Hematopoietic multipotent progenitor cell treated with erythropoietin and hydrocortisone succinate and interleukin-3 and kit ligand, for 4 days (in vitro differentiated cells): ENCODE results near the gene ZNF157.
A peak's percentile ranks its signal among the peaks of the same experiment; 100 is the strongest.
"Not testable (repeated sequence)": the region's sequence is repeated elsewhere in the genome, so short reads cannot be mapped to it uniquely, and the experiment has no call there.

Experiments
- DNase-seq: peaks from one replicate; pipeline ENCODE4 v3.0.0-alpha.2; 2015

The ZNF157 gene

GRCh38 chrX:47370278-47370677 lies at the start of gene ZNF157:
Gene ZNF157 (plus strand): TSS chrX:47370578. CDS start chrX:47370669, 91 bp downstream.
- DNase-seq, result no peak

DNA sequence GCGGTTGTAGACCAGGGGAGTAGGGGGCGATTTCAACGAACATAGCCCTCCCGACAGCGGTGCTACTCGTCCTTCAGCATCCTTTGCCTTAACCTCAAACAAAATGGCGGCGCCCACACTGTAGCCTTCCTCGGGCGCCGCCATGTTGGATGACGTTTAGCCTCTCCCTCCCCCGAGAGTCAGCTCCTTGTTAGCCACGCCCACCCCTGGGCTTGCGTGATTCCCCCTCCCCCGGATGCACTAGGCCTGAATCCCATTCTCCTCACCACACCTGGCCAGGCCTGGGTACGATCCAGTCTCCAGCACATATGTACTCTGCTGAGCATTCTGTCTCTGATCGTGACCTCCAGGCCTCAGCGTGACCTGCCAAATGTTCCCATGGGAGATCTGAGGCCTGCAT lies 49.0 kb upstream of the ZNF157 start:
- no peak for DNase-seq

GRCh38 chrX:47321823-47322371 lies 48.5 kb upstream of the ZNF157 start:
- DNase-seq, result no peak

DNA sequence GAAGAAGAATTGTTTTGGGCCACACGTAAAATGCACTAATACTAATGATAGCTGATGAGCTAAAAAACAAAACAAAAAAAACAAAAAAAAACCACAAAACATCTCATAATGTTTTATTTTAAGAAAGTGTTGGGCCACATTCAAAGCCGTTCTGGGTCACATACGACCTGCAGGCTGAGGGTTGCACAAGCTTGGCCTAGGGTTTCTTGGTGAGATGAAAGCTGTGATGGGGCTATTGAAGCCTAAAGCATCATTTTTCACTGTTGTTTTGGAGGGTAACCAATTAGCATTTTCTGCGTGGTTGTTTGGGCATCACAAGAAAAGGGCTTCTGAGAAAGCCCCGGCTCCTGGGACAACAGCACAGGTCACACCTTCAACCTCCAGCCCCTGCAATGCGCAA lies 42.5 kb upstream of the ZNF157 start:
- no peak for DNase-seq

DNA sequence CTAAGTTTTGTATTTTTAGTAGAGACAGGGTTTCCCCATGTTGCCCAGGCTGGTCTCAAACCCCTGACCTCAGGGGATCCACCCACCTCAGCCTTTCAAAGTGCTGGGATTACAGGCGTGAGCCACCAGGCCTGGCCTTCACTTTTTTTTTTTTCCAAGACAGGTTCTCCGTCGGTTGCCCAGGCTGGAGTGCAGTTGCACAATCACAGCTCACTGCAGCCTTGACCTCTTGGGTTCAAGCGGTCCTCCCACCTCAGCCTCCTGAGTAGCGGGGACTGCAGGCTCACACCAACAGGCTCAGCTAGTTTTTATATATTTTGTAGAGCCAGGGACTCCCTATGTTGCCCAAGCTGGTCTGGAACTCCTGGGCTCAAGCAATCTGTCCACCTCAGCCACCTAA lies 37.6 kb upstream of the ZNF157 start:
- DNase-seq, result not testable (repeated sequence)

GRCh38 chrX:47351706-47352105 lies 18.7 kb upstream of the ZNF157 start:
- no peak for DNase-seq

GRCh38 chrX:47358387-47359065 lies 11.9 kb upstream of the ZNF157 start:
- peak; percentile 49 for DNase-seq

GRCh38 chrX:47360423-47361179 lies 9.8 kb upstream of the ZNF157 start:
- no peak for DNase-seq

DNA sequence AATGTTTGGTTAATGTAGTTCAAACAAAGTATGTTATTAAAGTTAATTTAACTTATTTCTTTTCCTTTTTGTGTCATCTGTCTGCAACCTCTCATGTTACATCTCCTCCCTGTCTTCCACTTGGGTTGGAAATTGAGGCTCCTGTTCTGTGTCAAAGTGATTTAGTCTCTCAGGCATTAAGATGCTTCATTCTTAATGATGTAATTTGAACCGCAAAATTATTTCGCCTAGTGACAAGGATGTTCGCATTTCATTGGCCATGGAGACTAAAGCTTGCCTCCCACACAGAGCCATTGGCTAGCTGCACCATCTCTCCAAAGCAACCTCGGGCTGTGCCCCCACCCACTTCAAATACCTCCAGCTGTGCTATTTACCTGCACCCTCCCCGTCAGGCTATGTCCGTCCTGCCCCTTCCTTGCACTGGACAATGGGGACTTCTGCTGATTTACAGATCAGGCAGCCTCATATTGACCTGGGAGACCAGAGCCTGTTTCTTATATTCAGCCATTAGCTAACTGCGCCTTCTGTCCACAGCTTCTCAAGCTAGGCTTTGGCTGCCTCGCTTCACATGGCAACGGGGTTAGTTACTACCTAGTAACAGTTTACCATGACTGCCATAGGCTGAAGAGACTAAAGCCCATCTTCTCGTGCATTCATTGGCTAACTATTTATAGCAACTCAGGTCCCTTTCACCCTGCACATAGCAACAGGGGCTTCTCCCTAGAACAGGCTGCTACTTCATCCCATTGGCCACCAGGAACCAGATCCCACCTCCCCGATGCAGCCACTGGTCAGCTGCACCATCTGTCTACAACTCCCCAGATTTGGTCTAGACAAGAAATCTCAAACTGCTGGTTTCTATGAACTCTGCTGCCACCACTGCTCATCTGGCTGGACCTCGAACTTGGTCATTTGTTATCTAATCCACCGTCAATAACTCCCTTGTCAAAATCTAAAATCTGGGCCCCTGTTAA lies 8.6 kb upstream of the ZNF157 start:
- DNase-seq, result peak; percentile 83

GRCh38 chrX:47366041-47366722 lies 4.2 kb upstream of the ZNF157 start:
- peak; percentile 86 for DNase-seq

DNA sequence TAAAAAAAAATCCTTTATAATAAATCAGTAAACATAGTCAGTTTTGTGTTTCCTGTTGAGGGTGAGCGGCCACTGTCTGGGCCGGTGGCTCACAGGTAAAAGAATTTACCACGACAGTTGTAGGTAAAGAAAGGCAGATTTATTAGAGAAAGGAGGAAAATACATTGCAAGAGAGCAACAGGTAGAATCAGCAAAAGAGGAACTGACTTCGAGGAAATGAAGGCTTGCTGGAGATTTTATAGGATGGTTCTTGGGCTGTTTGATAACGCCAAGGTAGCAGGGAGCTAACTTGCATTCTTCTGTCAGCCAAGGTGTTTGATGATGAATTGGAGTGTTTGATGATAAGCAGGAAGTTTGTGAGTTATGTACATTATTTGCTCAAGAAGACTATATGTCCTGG lies 2.8 kb downstream of the ZNF157 start:
- no peak for DNase-seq

DNA sequence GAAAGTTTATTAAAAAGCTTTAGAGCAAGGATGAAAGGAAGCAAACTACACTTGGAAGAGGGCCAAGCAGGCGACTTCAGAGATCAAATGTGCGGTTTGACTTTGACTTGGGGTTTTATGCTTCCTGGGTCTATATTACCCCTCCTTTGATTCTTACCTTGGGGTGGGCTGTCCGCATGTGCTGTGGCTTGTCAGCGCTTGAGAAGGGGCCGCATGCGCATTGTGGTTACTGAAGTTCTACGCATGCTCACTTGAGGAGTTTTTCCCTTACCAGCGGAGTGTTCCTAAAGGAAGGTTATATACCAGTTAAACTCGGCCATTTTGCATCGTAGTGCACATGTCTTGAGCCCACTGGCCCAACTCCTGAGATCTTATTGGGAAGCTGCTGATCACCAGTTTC lies 9.9 kb downstream of the ZNF157 start:
- DNase-seq, result peak; percentile 87

DNA sequence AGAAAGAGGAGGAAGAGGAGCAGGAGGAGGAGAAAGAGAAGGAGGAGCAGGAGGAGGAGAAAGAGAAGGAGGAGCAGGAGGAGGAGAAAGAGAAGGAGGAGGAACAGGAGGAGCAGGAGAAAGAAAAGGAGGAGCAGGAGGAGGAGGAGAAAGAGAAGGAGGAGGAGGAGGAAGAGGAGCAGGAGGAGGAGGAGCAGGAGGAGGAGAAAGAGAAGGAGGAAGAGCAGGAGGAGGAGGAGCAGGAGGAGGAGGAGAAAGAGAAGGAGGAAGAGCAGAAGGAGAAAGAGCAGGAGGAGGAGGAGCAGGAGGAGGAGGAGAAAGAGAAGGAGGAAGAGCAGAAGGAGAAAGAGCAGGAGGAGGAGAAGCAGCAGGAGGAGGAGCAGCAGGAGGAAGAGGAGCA lies 10.5 kb downstream of the ZNF157 start:
- not testable (repeated sequence) for DNase-seq

DNA sequence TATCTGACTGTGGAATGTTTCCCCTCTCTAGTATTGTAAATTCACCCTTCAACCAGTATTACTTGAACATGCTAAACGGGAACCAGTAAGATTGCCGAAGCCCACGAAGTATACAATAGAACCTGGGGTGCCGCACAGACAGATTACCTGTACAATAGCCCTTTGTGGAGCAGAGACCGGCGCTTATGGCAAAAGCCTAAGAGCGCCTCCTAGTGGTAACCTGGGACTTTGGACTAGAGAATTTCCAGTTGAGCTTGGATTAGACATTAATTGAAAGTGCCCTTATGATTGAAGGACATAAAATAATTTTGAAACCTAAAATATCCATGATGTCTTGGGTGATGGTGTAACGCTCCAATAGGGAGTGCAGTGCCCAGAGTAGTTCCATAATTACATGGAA lies 14.1 kb downstream of the ZNF157 start:
- DNase-seq, result peak; percentile 80

GRCh38 chrX:47390780-47391179 lies 20.4 kb downstream of the ZNF157 start:
- DNase-seq, result no peak

GRCh38 chrX:47413179-47413594 lies 42.8 kb downstream of the ZNF157 start:
- no peak for DNase-seq

GRCh38 chrX:47420265-47420664 lies 49.9 kb downstream of the ZNF157 start:
- peak; percentile 50 for DNase-seq

- no peak for DNase-seq
Observed at GRCh38 chrX:47420962-47421361, 50.6 kb downstream of the ZNF157 start.

DNA sequence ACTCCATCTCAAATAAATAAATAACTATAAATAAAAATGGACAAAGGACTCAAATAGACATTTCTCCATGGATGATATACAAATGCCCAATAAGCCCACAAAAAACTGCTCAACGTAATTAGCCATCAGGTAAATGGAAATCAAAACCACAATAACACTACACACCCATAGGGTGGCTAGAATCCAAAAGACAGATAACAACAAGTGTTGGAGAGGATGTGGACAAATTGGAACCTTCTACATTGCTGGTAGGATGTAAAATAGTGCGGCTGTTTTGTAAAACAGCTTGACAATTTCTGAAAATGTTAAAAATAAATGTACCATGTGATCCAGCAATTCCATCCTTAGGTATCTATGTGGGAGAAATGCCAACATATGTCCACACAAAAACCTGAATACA lies 52.1 kb downstream of the ZNF157 start:
- DNase-seq, result no peak

DNA sequence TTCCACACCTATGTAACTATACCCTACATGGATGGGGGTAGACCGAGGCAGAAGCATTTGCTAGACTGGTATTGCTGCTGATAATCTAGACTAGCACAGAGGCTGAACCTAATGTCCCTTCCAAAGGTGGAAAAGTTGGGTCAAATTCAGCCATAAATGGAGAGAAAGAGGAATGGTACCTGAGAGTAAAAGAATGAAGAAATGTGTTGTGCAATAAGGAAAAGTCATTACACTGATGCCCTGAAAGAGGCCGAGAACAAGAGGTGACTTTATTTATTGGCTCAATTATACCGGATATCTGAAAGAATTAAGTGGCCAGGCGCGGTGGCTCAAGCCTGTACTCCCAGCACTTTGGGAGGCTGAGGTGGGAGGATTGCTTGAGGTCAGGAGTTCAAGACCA lies 60.5 kb downstream of the ZNF157 start:
- DNase-seq, result no peak

GRCh38 chrX:47446431-47446830 lies 76.1 kb downstream of the ZNF157 start:
- DNase-seq, result no peak

GRCh38 chrX:47446971-47447370 lies 76.6 kb downstream of the ZNF157 start:
- DNase-seq, result no peak
